HK-2 (cell line): ENCODE results near the gene HOXB2.
"Not testable (repeated sequence)": the region's sequence is repeated elsewhere in the genome, so short reads cannot be mapped to it uniquely, and the experiment has no call there.

ENCODE experiments used
- DNase-seq: peaks from one replicate; pipeline ENCODE4 v3.0.0-alpha.2; 2018; ENCODE audit not compliant: unreplicated experiment

Gene HOXB2

DNA sequence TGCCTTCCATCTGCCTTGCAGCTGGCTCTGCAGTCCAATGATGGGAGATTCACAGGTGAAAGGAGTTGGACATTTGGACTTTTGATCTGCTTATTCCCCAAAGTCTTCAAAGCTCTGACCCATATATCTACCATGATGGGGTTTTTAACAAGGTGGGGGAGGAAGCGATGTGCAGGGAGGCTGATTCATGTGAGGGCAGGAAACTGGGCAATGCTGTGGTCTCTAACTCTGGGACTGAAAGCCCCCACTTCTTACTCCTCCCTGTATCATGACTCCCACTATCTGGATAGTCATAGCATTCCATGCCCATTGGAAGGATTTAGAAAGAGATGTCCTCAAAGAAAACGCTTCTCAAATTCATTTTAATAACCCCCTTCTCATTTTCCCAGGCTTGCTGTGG lies 30.4 kb downstream of the HOXB2 start:
- no peak for DNase-seq

DNA sequence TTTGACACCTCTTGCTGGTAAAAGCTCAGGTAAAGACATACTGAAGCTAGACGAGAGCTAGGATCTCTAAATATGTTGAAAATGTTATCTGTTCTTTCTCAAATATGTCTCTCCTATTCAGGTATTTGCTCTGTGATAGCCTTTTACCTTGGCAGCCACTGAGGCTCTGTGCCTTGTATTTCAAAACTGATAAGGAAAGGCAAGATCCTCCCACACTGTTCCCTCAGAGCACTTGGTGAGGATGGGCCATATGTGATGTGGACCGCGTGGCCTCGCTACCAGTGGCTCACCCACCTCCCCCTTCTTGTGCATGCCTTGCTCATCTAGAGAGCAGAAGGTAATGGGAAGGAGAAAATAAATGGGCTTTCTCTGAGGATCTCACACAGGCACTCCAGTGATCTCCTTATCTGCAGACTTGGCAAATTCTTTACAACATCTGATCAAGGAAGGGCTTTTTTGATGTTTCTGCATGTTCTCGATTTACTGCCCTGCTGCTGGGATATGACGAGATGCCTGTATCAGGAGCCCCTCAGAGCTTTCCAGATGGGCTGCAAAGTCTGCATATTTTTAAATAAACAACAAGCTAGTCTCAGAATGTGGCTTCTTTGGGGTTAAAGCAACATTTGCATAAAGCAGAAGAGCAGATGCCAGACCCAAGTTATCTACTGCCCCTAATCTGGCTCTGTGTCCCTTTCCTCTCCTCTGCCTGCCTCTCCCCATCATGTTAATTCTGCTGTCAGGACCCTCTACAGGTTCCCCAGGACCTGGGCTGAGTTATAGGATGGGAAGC lies 31.0 kb downstream of the HOXB2 start:
- no peak for DNase-seq

DNA sequence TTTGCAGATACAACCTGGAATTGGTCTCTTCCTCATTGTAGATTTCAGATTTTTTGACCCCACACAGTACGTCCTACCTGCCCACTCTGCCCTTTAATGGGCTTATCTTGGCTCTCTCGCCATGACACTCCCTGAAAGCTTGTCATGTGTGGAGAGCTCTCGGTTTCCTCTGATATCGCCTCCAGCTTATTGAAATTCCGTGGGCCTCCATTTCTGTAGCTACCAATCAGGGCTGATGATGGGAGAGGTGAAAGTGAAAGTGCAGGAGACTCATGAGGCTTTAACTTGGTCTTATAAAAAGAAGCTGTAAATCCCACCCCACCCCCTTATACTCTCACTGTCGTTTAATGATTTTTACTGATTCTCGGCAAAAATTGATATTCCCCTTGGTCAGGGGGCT lies 31.8 kb downstream of the HOXB2 start:
- no peak for DNase-seq

DNA sequence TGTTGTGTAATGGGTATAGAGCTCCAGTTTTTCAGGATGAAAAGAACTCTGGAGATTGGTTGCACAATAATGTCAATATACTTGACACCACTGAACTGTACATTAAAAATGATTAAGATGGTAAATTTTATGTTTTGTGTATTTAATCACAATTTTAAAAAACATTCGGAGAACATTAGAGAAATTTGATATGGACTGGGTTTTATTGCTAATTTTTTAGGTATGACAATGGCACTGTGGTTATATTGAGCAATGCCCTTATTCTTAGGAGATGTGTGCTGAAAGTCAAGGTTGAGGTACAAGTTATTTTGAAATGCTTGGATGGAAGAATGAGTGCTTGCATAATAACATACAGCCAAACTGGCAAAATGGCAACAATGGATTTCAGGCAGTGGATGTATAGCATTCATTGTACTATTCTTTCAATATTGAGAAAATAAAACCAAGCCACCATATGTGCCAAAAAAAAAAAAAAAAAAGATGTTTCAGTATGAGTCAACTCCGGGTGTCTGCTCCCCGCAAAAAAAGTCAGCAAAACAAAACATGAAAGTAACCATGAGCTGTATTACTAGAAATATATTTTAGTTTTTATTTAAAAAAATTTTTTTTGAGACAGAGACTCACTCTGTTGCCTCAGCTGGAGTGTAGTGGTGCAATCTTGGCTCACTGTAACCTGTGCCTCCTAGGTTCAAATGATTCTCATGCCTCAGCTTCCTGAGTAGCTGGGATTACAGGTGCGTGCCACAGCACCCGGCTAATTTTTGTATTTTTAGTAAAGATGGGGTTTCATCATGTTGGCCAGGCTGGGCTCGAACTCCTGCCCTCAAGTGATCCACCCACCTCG lies 33.9 kb downstream of the HOXB2 start:
- no peak for DNase-seq

DNA sequence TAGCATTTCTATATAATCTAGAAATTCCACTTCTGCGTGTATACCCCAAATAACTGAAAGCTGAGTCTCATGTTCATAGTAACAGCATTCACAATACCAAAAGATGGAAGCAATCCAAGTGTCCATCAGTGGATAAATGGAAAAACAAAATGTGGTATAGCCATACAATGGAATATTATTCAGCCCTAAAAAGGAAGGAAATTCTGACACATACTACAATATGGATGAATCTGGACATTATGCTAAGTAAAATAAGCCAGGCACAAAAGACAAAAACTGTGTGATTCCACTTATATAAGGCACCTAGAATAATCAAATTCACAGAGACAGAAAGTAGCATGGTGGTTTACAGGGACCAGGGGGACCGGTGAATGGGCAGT lies 34.5 kb downstream of the HOXB2 start:
- DNase-seq: no peak

DNA sequence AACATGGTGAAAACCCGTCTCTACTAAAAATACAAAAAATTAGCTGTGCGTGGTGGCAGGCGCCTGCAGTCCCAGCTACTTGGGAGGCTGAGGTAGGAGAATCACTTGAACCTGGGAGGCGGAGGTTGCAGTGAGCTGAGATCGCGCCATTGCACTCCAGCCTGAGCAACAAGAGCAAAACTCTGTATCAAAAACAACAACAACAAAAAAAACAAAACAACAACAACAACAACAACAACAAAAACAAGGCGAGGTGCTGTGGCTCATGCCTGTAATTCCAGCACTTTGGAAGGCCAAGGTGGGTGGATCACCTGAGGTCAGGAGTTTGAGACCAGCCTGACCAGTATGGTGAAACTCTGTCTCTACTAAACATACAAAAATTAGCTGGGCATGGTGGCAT lies 35.2 kb downstream of the HOXB2 start:
- DNase-seq: not testable (repeated sequence)

DNA sequence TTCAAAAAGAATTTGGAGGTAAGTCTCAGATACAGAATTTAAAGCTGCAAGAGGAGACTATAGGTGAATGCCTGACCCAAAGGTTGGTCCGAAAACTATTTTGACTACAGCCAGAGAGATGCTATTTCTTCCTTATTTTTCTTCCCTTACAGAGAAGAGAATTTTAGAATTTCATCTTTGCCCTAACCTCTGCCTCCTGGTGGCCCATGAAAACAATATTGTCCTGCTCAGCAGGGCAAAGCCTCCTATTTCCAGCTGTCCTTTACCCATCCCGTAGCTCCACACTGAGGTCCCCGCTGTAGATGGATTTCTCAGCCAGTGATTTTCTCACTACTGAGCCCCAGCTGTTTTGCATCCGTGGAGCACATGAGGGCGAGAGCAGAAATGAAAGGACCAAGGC lies 38.7 kb downstream of the HOXB2 start:
- no peak for DNase-seq

DNA sequence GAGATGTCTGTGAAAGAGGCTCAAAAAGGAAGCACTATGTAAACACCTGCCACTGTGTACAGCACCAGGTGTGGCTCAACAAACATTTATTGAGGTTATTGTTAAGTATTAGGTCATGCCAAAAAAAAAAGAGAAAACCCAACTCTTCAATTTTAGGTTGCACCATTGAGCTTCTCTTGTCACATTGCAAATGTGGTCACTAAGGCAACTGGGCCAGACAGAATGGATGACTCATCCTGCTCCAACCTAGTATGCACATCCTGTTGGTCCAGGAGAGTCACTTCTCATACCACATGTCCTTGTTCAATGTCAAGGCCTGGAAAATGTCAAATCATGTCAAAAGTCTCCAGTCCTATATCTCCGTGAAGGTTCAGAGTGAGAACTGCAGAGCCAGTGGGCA lies 39.1 kb downstream of the HOXB2 start:
- no peak for DNase-seq

DNA sequence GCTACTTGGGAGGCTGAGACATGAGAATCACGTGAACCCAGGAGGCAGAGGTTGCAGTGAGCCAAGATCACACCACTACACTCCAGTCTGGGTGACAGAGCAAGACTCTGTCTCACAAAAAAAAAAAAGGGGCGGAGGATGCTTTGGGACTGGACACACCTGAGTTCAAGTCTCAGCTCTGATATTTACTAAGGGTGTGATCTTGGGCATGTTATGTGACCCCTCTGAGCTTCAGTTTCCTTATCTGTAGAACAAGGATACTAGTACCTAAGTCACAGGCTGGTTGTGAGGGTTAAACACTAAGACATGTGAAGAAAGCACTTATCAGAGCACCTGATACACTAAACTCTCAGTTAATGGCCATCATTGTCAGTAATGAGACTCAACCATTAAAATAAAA lies 40.0 kb downstream of the HOXB2 start:
- no peak for DNase-seq

DNA sequence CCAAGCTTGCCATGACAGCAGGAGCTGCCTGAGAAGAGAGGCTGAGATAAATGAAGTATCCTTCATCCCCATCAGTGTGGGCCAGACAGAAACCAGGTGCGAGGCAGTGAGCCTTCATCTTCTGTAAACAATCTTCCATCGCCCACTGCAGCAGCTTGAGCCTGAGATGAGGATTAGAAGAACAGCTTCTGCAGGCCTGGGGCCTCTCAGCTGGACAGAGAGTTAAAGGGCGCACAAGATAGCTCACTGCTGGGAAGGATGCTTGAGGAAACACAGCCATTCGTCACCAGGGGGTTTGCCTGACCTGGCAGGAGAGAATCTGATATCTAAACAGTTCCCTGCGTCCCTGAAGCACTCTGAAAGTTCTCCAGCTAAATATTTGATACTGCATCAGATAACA lies 41.2 kb downstream of the HOXB2 start:
- no peak for DNase-seq

DNA sequence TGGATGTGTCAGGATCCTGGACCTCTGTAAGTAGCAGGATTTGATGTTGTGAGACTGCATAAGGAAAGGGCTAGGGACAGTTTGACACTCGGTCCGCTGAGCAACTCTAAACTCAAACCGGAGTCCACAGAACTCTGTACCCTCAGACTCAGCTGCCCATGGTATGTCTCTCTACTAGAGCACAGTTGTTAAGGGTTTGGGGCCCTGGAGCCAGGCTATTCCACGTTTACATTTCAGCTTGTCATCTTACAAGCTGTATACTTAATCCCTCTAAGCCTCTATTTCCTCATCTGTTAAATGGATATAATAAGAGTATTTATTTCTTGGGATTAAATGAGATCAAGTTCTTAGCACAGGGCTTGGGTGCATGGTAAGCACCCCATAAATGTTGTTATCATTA lies 42.0 kb downstream of the HOXB2 start:
- no peak for DNase-seq

DNA sequence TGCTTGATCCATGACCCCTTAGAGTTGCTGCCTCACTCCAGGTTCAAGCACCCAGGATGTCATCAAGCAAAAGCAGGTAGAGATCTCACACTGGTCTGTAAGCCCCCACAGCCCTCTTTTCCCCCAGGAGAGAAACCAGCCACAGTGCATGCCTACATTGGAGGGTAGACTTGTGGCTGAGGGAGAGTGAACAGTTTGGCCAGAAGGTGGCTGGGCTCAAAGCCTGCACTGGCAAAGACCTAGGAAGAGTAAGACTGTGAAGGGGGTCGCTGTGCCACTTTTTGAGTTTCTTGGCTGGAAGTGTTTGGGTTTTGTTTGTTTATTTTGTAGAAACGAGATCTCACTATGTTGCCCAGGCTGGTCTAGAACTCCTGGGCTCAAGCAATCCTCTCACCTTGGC lies 42.6 kb downstream of the HOXB2 start:
- no peak for DNase-seq

DNA sequence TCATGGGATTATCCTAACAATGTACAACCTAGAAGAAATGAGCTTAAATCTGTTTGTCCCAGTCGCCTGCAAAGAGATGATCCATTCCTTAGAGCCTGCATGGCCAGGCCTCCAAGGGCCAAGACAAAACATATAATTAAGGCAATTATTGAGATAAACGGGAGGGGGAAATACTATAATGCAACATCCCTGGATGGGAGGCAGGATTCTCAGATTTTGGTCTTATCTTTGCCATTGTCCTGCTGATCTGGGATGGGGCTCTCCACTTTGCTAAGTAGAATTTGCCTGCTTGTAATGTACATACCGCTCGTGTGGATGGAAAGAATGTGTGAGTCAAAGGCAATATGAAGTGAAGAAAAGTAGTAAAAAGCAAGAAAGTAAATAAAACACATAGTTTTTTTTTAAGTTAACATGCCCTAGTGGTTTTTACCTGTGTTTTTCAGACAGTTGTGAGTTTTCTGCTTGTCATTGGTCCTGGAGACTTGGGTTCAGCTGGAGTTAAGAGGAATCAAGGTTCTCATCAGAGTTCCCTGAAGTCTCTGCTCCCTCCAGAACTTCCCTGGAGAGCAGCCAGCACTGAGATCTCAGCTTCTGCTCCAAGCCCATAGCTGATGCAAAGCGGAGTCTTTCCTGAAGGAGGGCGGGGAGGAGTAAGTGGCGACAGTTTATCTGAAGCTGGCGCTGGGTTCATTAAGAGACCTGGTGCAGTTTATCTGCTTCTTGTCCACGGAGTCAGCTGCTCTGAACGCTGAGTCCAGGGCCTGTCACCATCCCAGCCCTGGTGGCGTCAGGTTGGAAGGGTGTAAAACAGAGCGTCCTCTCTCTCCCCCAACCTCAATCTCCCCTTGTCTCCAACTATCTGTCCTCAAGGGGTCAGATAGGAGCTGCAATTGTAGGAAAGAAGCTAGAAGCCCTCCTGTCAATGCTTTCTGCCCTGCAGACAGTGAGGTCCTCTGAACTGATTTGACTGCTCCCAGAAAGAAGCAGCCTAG lies 44.2 kb downstream of the HOXB2 start:
- DNase-seq: no peak

DNA sequence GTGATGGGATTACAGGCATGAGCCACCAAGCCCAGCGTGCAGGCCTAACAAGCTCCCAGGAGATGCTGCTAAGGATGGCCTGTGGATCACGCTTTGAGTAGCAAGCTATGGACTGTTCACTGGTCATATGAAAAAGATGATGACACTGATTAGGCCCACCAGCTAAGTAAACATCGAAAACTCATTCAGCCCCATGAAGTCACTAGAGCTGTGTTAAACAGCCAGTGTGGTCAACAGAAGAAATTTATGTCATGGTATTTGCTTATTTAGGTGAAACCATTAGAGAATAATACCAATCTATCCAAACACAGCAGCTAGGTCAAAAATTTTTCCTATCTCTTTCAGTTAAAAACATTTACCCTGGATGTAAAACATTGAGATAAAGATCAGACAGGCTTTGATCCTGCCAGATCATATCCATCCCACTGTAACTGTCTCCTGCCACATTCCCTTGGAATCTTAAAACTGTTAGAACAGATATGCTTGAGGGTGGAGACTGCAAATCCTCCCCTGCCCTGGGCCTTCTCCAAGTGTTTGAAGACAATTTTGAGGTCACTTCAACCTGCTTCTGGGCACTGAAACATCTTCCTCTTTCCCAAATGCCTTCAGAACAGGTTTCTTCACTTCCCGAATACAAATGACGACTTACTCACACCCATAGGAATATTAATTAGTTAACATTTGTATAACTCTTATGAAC lies 45.0 kb downstream of the HOXB2 start:
- DNase-seq: no peak

DNA sequence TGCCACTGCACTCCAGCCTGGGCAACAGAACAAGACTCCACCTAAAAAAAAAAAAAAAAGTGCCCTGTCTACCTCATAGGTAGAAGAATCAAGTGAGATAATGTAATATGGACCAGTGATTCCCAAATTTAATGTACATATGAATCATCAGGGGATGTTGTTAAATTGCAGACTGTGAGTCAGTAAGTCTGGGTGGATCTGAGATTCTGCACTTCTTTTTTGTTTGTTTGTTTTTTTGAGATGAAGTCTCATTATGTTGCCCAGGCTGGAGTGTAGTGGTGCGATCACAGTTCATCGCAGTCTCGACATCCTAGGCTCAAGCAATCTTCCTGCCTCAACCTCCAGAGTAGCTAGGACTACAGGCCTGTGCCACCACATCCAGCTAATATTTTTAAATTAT lies 45.7 kb downstream of the HOXB2 start:
- no peak for DNase-seq

DNA sequence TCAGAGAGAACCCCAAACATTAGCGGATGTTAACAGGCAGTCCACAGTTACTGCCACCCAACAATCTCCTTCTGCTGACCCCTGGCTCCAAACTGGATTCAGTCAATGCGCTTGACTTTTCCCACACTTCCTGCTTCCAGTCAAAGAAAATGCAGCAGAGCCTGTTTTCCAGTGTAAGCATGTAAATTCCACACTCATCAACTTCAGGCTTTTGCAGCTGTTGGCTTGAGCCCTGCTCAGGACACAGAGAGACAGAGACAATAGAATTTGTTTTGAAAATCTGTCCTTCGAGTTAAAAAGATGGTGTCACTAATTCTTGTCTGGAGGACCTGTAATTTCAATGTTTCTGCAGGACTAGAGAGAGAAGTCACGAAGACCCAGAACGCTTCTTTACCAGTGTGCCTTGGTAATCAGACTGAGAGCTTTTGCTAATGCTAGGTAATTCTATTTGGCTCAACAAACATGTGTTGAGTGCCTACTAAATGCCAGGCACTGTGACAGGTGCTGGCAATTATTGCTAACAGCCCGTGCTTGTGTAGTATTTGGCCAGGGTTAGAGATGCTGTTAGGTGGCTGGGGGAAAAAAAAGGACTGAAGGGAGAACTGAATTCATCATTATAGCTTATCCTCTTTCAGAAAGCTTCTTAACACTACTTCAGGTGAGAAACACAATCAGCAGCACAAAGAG lies 46.6 kb downstream of the HOXB2 start:
- no peak for DNase-seq

DNA sequence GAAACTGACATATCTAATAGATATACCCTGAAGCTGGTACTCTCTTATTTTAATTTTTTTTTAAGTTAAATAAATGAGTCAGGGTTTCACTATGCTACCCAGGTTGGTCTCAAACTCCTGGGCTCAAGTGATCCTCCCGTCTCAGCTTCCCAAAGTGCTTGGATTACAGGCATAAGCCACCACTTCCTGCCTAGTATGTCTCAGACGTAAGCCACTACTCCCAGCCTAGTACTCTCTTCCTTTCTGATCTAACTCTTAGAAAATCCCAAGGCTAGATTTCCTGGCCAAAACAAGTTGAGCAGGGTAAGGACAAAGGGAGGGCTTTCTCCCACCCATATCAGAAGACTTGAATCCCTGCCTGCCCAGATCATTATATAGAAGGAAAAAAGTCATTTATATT lies 47.8 kb downstream of the HOXB2 start:
- DNase-seq: no peak

DNA sequence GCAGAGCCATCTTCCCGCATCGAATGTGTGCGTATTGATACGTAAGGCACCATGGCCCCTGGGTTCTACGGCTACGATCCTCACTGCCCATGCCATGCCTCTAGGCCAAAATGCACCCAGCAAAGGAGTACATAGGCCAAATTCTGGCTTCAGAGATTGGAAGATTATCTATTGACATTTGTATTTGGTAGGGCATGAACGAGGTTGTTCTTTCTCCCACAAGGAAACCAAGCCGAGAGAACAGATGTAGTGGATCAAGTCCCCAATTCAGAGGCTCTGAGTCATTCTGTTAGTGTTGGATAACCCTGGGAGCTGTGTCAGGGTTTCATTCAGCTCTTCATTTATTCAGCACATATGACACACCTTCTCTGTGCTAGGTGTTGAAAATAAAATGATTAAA lies 50.6 kb downstream of the HOXB2 start:
- DNase-seq: no peak
